ENCODE results near the gene DHCR24.

Gene DHCR24

GRCh38 chr1:54863267-54863665 lies 23.7 kb downstream of the DHCR24 start:
- no peak for DNase-seq

GRCh38 chr1:54861070-54861761 lies 25.8 kb downstream of the DHCR24 start:
- no peak for DNase-seq

- DNase-seq: no peak
Observed at GRCh38 chr1:54859700-54860391, 27.1 kb downstream of the DHCR24 start.

GRCh38 chr1:54857746-54858561 lies 29.0 kb downstream of the DHCR24 start:
- no peak for DNase-seq

GRCh38 chr1:54857141-54857540 lies 29.9 kb downstream of the DHCR24 start:
- DNase-seq: no peak

GRCh38 chr1:54854381-54855020 lies 32.5 kb downstream of the DHCR24 start:
- DNase-seq: no peak

GRCh38 chr1:54853793-54854370 lies 33.1 kb downstream of the DHCR24 start:
- no peak for DNase-seq

GRCh38 chr1:54853096-54853792 lies 33.8 kb downstream of the DHCR24 start:
- DNase-seq: no peak

GRCh38 chr1:54851936-54852524 lies 35.0 kb downstream of the DHCR24 start:
- no peak for DNase-seq

- no peak for DNase-seq
Observed at GRCh38 chr1:54851406-54851805, 35.6 kb downstream of the DHCR24 start.

GRCh38 chr1:54850737-54851136 lies 36.3 kb downstream of the DHCR24 start:
- DNase-seq: no peak

GRCh38 chr1:54850069-54850730 lies 36.8 kb downstream of the DHCR24 start:
- no peak for DNase-seq

GRCh38 chr1:54849219-54850068 lies 37.6 kb downstream of the DHCR24 start:
- no peak for DNase-seq

GRCh38 chr1:54848134-54848948 lies 38.7 kb downstream of the DHCR24 start:
- no peak for DNase-seq

GRCh38 chr1:54846716-54847284 lies 40.2 kb downstream of the DHCR24 start:
- no peak for DNase-seq

GRCh38 chr1:54846301-54846700 lies 40.7 kb downstream of the DHCR24 start:
- DNase-seq: no peak

GRCh38 chr1:54845772-54846171 lies 41.2 kb downstream of the DHCR24 start:
- no peak for DNase-seq

GRCh38 chr1:54844564-54844963 lies 42.4 kb downstream of the DHCR24 start:
- no peak for DNase-seq

GRCh38 chr1:54843449-54843848 lies 43.5 kb downstream of the DHCR24 start:
- DNase-seq: no peak
